ENCODE measurements around the gene RBPJL.
A peak's percentile ranks its signal among the peaks of the same experiment; 100 is the strongest.

Gene RBPJL

DNA sequence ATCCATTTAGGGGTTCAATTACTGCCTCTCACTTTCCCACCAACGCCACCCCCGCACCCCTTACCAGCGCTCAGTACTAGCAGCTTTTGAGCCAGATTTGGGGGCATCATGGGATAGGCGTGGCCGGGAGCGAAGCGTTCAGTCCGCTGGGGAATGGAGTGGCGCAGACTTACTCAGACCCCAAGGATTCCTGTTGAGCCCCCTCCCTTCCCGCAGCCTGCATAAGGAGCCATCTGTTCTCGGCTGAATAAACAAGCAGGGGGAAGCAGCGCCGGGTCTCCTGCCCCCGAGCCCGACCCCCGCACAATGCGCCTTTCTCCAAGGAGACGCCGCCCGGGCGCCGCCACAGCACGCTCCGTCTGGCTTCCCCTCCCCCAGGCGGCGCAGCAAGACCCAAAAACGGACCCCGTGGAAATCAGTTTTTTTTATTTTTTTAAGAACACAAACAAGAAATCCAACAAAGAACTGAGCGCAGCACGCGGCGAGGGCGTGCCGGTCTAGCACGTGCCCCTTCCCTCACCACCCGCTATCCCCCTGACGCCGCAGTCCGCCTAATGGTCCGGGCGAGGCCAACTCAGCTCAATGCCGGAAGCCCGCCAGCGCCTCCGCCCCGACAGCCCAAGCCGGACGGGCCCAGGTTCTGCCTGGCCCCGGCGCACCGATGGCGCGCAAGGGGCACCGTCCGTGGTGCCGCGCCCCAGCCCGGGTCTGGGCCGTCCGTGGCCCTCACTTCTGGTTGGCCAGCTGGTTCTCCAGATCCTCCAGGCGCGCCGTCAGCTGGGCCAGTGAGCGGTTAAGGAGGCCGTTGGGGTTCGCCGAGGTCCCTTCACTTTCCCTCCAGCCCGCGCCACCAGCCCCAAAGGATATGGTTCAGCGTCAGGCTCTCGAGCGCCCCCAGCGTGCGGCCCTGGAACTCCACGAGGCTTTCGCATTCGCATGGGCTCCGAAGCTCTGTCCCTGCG is 13.3 kb upstream of the RBPJL start:
- peak; percentile 73 to 85 for DNase-seq

- no peak for DNase-seq
Measured at GRCh38 chr20:45294003-45294368, 12.7 kb upstream of the RBPJL start.

- no peak for DNase-seq
Measured at GRCh38 chr20:45294659-45295058, 12.0 kb upstream of the RBPJL start.

- no peak for DNase-seq
Measured at GRCh38 chr20:45297786-45298497, 8.7 kb upstream of the RBPJL start.

DNA sequence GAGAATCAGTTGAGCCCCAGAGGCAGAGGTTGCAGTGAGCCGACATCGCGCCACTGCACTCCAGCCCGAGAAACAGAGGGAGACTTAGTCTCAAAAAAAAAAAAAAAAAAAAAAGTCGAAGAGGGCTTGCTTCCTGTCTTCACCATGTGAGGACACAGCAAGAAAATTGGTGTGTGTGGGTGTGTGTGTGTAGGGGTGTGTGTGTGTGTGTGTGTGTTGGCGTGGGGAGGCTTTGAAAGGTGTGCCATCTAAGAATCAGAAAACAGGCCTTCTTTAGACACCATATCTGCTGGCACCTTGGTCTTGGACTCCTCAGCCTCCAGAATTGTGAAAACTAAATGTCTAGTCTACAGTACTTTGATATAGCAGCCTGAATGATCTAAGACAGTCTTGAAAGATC is 6.9 kb upstream of the RBPJL start:
- no peak for DNase-seq

- peak in 1 of 2 experiments; percentile 27 for DNase-seq
Measured at GRCh38 chr20:45300961-45301360, 5.7 kb upstream of the RBPJL start.

DNA sequence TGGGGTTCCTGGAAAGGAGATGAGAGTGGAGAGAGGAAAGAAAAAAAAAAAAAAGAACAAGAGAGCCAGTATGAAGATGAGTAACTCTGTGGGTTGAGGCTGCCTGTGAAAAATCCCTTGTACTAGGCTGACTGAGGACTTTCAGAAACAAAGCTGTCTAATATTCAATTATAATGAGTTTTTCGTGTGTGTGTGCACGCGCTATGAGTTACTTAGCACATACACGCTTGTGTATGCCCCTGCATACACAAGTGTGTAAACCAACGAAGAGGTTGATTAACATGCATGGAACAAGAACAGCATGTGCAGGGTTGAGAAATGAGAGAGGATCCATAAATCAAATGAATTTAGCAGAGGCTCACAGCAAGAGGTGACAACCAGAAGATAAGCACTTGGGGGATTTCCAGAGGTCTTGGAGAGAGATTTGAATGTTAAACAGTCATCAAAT is 4.8 kb upstream of the RBPJL start:
- no peak for DNase-seq

DNA sequence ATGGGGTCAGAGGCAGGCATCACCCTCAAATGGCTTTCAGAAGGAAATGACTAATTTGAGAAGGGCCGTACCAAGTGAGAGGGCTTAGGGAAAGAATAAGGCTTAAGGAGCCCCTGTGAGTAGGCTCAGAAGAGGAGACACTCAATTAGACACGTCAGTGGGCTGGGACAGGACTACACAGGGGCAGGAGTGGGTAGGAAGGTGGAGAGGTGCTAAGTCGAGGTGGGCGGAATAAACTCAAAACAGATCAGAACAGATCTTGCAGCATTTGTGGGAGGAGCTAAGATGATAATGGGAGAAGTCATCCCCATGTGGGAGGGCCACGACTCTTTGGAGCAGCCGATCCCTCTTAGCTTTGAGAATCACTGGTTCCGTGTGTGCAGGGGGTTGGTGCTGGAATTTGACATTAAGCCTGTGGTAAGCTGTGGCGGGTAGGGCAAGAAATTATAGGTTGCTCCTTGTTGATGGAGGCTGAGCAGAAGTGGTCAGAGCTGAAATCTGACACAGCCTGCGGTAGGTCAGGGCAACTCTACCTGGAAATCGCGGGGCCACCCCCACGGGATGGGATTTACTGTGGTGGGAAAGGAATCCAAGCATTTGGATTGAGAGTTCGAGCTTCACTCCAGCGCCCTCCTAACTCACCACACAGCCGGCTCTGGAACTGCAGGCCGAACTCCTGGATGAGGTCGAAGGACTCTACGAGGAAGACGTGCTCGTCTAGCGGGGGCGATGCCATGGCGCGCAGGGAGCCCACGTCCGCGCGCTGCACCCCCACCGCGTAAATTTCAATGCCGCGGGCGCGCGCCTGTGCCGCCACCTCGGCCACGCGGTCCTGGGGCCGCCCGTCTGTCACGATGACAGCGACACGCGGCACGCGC is 2.8 kb upstream of the RBPJL start:
- DNase-seq: no peak

DNA sequence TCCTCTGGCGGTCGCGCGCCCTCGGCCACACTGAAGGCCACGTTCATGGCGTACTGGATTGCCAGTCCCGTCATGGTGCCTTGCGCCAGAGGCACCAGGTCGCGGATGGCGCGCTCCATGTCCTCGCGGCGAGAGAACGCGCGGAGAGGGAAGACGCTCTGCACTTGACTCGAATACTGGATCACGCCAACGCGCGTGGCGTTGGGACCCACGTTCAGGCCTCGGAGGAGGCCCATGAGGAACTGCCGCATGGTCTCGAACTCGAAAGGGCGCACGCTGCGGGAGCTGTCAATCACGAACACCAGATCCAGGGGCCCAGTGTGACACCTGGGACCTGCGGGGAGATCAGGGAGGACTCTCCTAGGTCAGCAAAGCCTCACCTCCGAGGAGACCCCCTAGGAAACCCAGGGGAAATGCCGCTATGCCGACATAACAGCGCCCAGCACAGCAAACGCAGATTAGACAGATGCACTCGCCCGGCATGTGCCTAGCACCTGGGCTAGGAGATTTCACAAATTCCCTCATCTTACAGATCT is 2.1 kb upstream of the RBPJL start:
- DNase-seq: no peak

DNA sequence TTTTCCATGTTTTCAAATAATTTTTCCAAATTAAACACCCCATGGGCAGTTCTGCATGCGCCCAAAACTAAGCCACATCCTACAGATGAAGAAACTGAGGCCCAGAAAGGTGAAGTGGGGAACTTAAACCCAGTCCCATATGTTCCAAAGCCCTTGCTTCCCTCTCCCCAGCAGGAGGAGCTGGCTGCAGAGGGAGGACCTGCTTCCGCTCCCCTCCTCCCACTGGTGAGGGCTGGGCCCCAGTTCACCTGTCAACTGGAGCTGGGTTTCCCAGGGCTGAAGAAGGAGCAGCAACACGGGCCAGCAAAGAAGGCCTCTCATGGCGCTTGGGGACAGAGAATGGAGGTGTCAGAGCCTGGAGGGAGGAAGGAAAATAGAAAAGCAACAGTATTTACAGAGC is 1.4 kb upstream of the RBPJL start:
- DNase-seq: no peak

DNA sequence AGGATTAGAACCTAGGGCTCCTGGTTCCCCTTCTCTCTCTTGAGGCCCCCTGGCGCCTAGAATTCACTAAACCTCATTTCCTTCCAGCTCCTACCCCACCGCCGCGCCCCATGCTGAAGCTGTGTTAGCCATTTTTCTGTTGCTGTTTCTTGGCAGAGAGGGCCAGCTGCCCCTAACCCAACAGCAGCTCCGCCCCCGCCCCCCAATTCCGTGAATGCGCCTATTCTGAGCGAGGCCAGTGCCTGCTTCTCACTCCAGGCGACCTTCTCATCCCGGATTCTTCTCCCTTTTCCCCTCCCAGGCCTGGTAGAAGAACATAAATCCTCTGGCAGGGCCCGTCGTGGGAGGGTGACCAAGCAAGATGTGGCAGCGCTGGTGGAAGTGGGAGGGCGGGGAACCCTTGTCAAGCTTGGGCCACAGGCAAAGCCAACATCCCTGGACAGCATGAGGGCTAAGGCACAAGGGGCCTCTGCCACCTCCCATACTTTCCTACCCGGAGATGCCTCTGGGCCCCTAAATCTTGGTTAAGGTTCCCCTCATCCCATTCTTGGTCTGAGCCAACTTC is 518 bp downstream of the RBPJL start:
- no peak for DNase-seq

DNA sequence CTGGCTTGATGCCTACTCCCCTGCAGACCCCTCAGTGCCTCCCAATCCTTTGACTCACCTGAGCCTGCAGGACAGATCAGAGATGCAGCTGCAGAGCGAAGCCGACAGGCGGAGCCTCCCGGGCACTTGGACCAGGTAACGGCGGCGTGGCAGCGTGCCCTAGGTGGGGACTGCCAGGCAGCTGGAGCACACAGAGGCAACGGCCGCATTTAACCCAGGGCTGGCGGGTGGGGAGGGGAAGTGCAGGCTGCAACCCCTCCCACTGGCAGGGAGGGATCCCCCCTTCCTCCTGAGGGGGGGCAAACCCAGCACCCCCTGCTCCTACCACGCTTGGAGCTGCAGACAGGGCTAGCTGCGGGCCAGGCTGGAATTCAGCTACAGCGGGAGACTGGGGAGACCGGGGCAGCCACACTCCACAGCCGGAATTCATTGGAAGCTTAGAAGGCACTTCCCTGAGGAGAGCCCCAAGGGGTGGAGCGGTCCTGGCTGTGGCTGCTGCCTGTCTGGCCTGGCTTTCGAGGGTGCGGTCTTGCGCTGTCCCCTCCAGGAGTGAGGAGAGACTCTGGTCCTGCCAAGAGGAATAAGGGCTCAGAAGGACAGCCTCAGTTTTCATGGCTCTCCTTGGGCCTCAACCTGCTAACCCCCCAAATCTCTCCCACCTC is 1.6 kb downstream of the RBPJL start, which contains the start of gene MATN4:
Gene MATN4, minus strand, starts transcription at position 183 of the 662 bp plus-strand sequence. CDS start 2,717 bp downstream, outside the sequence.
- DNase-seq: no peak

- DNase-seq: no peak
Measured at GRCh38 chr20:45309075-45309474, 2.4 kb downstream of the RBPJL start.

DNA sequence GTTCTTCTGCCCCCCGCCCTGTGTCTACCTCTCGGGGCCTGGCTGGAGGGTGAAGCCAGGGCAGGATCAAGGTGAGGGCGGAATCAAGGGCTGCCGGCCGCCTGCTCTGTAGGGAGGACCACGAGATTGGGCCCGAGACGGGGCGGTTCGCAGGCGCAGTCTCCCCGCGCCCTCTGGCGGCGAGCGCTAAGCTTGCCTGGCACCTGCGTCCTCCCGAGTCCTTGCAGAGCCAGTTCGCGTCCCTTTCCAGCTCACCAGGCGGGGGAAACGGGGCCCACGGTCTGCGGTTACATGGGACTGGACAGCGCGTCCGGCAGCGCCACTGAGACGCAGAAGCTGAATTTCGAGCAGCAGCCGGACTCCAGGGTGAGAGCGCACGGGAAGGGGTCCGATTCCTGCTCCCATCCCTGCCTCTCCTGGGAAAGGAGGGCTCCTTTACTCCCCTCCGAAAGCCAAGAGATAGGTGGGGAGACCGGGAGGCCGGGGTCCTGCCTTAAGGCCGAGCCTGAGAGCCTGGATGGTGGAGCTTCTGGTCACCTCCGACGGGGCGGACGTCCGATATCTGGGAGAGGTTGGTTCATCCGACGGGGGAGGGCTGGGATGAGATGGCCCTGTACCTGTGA is 5.1 kb downstream of the RBPJL start:
- DNase-seq: peak; percentile 48 to 66

- DNase-seq: no peak
Measured at GRCh38 chr20:45312241-45312640, 5.6 kb downstream of the RBPJL start.

- DNase-seq: no peak
Measured at GRCh38 chr20:45313065-45313695, 6.5 kb downstream of the RBPJL start.

DNA sequence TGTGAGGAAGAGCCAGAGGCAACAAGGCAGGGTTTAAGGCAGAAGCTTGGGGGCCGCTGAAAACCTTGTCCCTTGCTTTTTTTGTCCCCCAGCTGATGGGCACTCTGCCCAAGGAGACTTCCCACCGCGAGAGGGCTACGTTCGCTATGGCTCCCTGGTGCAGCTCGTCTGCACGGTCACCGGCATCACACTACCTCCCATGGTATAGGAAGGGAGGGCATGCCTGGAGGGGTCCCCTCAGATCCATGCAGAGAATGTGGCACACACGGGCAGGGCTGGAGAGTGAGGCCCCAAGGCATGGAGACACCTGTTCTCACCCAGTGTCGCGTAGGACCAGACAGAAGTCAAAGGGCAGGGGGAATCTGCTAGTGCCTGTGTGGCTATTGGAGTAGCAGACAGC is 7.3 kb downstream of the RBPJL start:
- DNase-seq: no peak

- no peak for DNase-seq
Measured at GRCh38 chr20:45315672-45316071, 9.0 kb downstream of the RBPJL start.

GRCh38 chr20:45316150-45317080 is 9.8 kb downstream of the RBPJL start:
- DNase-seq: no peak

DNA sequence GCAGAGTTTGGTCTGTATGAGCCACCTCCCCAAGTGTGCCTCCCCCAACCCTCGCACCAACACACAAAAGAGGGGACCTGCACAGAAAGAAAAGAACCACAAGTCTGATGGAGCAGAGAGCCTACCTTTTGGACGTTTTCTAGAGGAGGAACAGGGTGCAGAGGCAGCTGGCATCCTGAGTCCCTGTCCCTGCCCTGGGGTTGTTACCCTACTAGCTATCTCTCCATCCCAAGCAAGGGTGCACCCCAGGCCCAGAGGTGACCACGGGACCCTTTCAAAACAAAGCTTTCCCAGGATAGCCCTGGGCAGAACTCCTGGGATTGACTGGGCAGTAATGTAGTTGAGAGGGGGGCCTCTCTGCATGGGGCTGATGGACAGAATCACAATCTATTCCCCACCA is 11.2 kb downstream of the RBPJL start:
- DNase-seq: no peak

Data from stimulated activated CD4-positive, alpha-beta T cell treated with anti-CD3 and anti-CD28 coated beads, Interleukin-4, amount 100 ng/mL, for 4 hours (primary cell).